ENCODE data around the gene FYCO1. TPM values are rescaled to one million over a fixed set of nuclear protein-coding genes. Genes with fewer than 3 reads are reported as not detected.

Gene FYCO1
- polyA plus RNA-seq, 3 donors = 0.59 to 5.0 (median 1.3) TPM

DNA sequence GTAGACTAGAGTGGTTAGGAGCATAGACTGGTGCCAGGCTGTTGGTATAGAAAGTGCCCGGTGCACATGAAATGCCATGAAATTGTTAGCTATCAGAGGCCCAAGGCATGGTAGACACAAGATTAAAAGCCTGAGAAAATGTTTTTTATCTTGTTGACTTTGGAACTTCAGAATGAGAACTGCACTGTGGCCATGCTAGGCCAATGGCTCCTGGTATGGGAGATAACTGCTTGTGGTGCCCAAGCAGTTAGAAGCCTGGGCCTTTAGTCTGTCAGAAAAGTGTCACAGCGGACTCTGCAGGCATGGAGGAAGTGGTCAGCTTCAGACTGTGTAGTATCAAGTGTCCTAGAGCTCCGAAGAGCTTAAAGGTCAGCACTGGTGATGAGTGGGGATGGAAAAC is 11.9 kb downstream of the FYCO1 start:
- Histone ChIP-seq H3K4me1 (ENCODE audit: control insufficient read depth in 1 of 2, insufficient read depth in 2 of 2, low read length in 2 of 2) (peaks cover 16 to 17% of the 10 kb centered on the region in 2 donors), H3K27ac (ENCODE audit: low read depth in 1 of 2, low read length in 2 of 2) (no peak overlapping the region), H3K9ac (ENCODE audit: insufficient read depth, low read length, poor library complexity, severe bottlenecking) (no peak overlapping the region), H4K20me1 (ENCODE audit: insufficient read depth, low read length) (peaks cover 36% of the 10 kb centered on the region), H3K36me3 (replicated peaks in 1 of 2; ENCODE audit: control insufficient read depth in 1 of 2, insufficient read depth in 2 of 2, low read length in 2 of 2) (peaks cover 55 to 73% of the 10 kb centered on the region in 2 donors), H3K4me2 (replicated peaks; ENCODE audit: extremely low read depth, low read length, poor library complexity, severe bottlenecking) (no peak overlapping the region), H3K27me3 (ENCODE audit: control insufficient read depth in 2 of 2, insufficient read depth in 2 of 2, low read length in 2 of 2) (no peaks in the 10 kb centered on the region), H3K4me3 (replicated peaks in 1 of 3; ENCODE audit: low read depth in 2 of 3, low read length in 3 of 3) (no peak overlapping the region), H3K79me2 (ENCODE audit: insufficient read depth, low read length) (peaks cover 28% of the 10 kb centered on the region), H2AFZ (ENCODE audit: insufficient read depth, low read depth, low read length, poor library complexity, severe bottlenecking) (no peak overlapping the region), H3K9me3 (replicated peaks in 1 of 2; ENCODE audit: control insufficient read depth in 1 of 2, insufficient read depth in 1 of 2, low read length in 2 of 2) (no peaks in the 10 kb centered on the region)
- intact Hi-C loops (cut with micrococcal nuclease) = no loop called here
- Mint-ChIP-seq H3K27me3 (ENCODE audit: low read depth in 3 of 3) (peaks cover 0 to 3% (median 0%) of the 10 kb centered on the region in 3 donors), H3K4me3 (no peak overlapping the region), H3K4me1 (peaks cover 20% of the 10 kb centered on the region), H3K27ac (no peak overlapping the region), H3K36me3 (peaks cover 76 to 78% of the 10 kb centered on the region in 2 donors), H3K9me3 (no peaks in the 10 kb centered on the region)
- TF ChIP-seq, protein P1, sequence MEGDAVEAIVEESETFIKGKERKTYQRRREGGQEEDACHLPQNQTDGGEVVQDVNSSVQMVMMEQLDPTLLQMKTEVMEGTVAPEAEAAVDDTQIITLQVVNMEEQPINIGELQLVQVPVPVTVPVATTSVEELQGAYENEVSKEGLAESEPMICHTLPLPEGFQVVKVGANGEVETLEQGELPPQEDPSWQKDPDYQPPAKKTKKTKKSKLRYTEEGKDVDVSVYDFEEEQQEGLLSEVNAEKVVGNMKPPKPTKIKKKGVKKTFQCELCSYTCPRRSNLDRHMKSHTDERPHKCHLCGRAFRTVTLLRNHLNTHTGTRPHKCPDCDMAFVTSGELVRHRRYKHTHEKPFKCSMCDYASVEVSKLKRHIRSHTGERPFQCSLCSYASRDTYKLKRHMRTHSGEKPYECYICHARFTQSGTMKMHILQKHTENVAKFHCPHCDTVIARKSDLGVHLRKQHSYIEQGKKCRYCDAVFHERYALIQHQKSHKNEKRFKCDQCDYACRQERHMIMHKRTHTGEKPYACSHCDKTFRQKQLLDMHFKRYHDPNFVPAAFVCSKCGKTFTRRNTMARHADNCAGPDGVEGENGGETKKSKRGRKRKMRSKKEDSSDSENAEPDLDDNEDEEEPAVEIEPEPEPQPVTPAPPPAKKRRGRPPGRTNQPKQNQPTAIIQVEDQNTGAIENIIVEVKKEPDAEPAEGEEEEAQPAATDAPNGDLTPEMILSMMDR (IDR thresholded peaks at IDR 0.05) = no peak
- 100% methylated on average over 3 of the region's 3 CpGs for WGBS (ENCODE audit: insufficient coverage)
- DNase-seq = no peak

DNA sequence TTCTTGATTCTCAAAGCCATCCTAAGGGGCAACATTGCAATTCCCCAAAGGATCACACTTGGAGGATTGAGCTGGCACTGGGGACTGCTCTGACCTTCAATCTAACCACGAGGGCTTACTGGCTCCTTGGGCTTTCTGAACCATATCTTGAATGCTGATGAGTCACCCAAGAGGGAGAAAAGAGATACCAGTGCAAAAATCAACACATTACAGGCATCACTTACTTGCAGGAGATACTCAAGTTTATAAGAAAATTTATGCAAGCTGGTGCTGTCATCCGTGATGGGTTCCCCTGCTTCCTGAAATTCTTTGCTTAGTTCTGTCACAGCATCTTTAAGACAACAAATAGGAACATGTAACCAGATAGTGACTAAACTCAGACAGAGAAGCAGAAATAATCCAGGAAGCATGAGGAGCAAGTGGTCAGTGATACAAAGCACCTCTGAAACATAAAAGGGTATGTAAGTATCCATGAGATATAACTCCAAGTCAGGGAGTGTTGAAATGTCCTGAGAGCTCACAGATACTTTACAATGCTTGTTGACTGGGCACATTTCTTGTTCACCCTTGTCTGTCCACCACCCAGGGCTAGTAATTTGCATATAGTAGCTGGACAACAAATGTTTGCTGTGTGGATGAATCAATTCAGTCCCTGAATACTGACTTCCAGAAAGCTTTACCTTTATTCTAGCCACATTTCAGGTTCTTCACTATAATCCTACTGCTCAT is 14.1 kb downstream of the FYCO1 start:
- no peak overlapping the region for H3K27ac ChIP-seq (ENCODE audit: low read depth in 1 of 2, low read length in 2 of 2)
- peaks cover 0 to 3% (median 0%) of the 10 kb centered on the region in 3 donors for H3K27me3 Mint-ChIP-seq (ENCODE audit: low read depth in 3 of 3)
- peaks cover 74 to 94% of the 10 kb centered on the region in 2 donors for H3K36me3 ChIP-seq (replicated peaks in 1 of 2; ENCODE audit: control insufficient read depth in 1 of 2, insufficient read depth in 2 of 2, low read length in 2 of 2)
- peaks cover 5% of the 10 kb centered on the region in 2 donors for H3K4me1 ChIP-seq (ENCODE audit: control insufficient read depth in 1 of 2, insufficient read depth in 2 of 2, low read length in 2 of 2)
- no peak overlapping the region for H3K4me3 Mint-ChIP-seq
- H3K4me1 Mint-ChIP-seq = peaks cover 7% of the 10 kb centered on the region
- no peak for DNase-seq
- no peak overlapping the region for H2AFZ ChIP-seq (ENCODE audit: insufficient read depth, low read depth, low read length, poor library complexity, severe bottlenecking)
- H3K79me2 ChIP-seq (ENCODE audit: insufficient read depth, low read length) = peaks cover 8% of the 10 kb centered on the region
- intact Hi-C loops (cut with micrococcal nuclease) = no loop called here
- WGBS (ENCODE audit: insufficient coverage) = 63% methylated on average over 1 of the region's 2 CpGs
- no peak overlapping the region for H3K4me2 ChIP-seq (replicated peaks; ENCODE audit: extremely low read depth, low read length, poor library complexity, severe bottlenecking)
- H3K4me3 ChIP-seq (replicated peaks in 1 of 3; ENCODE audit: low read depth in 2 of 3, low read length in 3 of 3) = no peak overlapping the region
- TF ChIP-seq, protein P1 (IDR thresholded peaks at IDR 0.05) = no peak
- H3K9me3 Mint-ChIP-seq = peaks cover 0 to 2% (median 0%) of the 10 kb centered on the region in 7 donors
- H3K9me3 ChIP-seq (replicated peaks in 1 of 2; ENCODE audit: control insufficient read depth in 1 of 2, insufficient read depth in 1 of 2, low read length in 2 of 2) = no peaks in the 10 kb centered on the region
- peaks cover 14% of the 10 kb centered on the region for H4K20me1 ChIP-seq (ENCODE audit: insufficient read depth, low read length)
- no peaks in the 10 kb centered on the region for H3K27me3 ChIP-seq (ENCODE audit: control insufficient read depth in 2 of 2, insufficient read depth in 2 of 2, low read length in 2 of 2)
- H3K27ac Mint-ChIP-seq = peak overlapping the region in 2 of 7 donors; percentile 40 to 44
- H3K36me3 Mint-ChIP-seq = peaks cover 85 to 89% of the 10 kb centered on the region in 2 donors
- no peak overlapping the region for H3K9ac ChIP-seq (ENCODE audit: insufficient read depth, low read length, poor library complexity, severe bottlenecking)
